ENCODE data around the gene SRCIN1. TPM values are rescaled to one million over a fixed set of nuclear protein-coding genes. Genes with fewer than 3 reads are reported as not detected.
"Not testable (repeated sequence)": the region's sequence is repeated elsewhere in the genome, so short reads cannot be mapped to it uniquely, and the experiment has no call there.

Gene SRCIN1, protein sequence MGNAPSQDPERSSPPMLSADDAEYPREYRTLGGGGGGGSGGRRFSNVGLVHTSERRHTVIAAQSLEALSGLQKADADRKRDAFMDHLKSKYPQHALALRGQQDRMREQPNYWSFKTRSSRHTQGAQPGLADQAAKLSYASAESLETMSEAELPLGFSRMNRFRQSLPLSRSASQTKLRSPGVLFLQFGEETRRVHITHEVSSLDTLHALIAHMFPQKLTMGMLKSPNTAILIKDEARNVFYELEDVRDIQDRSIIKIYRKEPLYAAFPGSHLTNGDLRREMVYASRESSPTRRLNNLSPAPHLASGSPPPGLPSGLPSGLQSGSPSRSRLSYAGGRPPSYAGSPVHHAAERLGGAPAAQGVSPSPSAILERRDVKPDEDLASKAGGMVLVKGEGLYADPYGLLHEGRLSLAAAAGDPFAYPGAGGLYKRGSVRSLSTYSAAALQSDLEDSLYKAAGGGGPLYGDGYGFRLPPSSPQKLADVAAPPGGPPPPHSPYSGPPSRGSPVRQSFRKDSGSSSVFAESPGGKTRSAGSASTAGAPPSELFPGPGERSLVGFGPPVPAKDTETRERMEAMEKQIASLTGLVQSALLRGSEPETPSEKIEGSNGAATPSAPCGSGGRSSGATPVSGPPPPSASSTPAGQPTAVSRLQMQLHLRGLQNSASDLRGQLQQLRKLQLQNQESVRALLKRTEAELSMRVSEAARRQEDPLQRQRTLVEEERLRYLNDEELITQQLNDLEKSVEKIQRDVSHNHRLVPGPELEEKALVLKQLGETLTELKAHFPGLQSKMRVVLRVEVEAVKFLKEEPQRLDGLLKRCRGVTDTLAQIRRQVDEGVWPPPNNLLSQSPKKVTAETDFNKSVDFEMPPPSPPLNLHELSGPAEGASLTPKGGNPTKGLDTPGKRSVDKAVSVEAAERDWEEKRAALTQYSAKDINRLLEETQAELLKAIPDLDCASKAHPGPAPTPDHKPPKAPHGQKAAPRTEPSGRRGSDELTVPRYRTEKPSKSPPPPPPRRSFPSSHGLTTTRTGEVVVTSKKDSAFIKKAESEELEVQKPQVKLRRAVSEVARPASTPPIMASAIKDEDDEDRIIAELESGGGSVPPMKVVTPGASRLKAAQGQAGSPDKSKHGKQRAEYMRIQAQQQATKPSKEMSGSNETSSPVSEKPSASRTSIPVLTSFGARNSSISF
- total RNA-seq: 6.6 TPM
- long read RNA-seq, partial matches to known transcripts: 0 of 2 reads
- long read RNA-seq, other reads (novel, unspliced or antisense): 2 of 2 reads

DNA sequence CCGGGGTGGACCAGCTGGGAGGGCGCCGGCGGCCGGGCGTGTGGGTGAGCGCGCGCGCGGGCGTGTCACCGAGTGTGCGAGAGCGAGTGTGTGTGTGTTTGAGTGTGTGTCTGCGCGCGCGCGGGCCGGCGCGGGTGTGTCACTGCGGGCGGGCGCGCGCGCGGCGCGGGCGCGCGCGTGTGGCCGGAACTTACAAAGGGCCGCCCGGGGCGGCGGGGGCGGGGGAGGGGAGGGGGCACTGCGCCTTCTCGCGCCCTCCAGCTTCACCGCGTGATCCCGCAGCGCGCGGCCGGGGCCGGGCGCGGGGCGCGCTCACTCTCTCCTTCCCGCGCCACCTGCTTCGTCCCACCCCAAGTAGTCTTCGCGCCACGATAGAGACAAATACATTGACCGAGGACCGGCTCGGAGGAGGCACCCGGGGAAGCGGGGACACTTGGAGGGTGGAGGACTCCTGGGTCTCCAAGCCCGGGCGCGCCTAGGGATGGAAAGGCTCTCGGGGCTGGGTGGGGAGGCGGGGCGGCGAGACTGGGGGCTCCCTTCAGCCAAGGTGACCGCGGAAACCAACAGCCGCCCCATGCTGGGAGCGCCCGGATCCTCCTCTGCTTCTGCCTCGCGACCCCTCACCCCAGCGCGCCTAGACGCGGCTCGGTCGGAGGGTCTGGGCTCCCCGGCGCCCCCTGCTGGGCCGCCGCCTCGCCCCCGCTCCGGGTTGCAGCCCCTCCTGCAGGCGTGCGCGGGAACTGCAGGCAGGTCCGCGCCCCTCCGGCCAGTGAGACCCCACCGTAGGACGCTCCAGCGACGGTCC, at the start of gene SRCIN1:
Gene SRCIN1 (minus strand): TSS at position 112 of the 805 bp plus-strand sequence. CDS start 247 bp downstream, outside the sequence.
- intact Hi-C loops (cut with DNase I): no loop called here
- Histone ChIP-seq H3K9me3 (no peaks in the 10 kb centered on the region), H3K27me3 (ENCODE audit: low read depth) (peaks cover 74% of the 10 kb centered on the region), H3K27ac (no peak within 1 kb of the TSS), H3K4me3 (peak within 1 kb of the TSS; percentile 58), H3K36me3 (no peaks in the 10 kb centered on the region), H3K4me1 (peaks cover 9% of the 10 kb centered on the region)
- DNase-seq (peak; percentile 71), ATAC-seq (peak; percentile 54 to 79)
- TF ChIP-seq, protein P1, sequence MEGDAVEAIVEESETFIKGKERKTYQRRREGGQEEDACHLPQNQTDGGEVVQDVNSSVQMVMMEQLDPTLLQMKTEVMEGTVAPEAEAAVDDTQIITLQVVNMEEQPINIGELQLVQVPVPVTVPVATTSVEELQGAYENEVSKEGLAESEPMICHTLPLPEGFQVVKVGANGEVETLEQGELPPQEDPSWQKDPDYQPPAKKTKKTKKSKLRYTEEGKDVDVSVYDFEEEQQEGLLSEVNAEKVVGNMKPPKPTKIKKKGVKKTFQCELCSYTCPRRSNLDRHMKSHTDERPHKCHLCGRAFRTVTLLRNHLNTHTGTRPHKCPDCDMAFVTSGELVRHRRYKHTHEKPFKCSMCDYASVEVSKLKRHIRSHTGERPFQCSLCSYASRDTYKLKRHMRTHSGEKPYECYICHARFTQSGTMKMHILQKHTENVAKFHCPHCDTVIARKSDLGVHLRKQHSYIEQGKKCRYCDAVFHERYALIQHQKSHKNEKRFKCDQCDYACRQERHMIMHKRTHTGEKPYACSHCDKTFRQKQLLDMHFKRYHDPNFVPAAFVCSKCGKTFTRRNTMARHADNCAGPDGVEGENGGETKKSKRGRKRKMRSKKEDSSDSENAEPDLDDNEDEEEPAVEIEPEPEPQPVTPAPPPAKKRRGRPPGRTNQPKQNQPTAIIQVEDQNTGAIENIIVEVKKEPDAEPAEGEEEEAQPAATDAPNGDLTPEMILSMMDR (IDR thresholded peaks at IDR 0.05): peak; percentile 87

DNA sequence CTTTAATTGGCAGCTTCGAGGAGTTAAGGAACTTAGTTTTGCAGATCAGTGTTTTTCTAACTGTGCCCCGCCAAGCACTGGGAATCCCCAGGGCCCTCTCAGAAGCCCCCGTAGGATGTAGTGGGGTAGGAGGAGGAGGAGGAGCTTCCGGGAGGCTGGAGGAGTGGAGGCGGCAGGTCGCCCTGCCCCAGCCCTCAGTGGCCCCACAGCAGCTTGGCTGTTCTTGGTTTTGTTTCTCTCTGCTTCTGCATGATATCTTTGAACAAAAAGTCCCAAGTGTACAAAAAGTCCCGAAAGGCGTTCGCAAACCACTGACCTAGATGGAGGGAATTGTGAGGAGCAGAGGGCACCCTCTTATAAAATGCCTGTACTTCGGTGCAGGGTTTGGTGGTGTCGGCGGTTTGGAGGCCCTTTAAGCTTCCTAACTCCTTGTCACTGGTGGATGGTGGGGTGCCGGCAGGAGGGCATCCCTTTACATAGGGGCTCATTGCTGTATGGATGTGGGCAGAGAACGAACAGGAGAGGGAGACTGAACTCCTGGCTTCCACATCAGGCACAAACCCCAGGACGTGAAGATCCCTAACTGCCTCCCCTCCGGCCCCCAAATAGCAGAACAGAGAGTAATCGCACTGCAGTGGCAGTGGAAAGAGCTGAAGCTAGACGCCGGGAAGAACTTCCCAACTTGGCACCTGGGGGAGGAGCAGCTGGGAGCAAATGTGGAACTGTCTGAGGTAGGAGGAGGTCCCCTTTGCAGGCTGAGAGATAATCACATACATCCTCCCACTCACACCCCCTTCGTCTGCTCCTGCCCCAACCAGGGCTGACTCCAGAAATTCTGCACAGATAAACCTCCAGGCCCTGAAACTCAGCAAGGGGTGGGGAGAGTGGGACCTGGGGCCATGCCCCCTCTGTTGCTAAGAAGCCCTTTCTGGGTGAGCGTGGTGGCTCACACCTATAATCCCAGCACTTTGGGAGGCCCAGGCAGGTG, 49.0 kb upstream of the SRCIN1 start:
- TF ChIP-seq, protein P1 (IDR thresholded peaks at IDR 0.05): no peak
- Histone ChIP-seq H3K27me3 (ENCODE audit: low read depth) (peaks cover 36% of the 10 kb centered on the region), H3K9me3 (no peaks in the 10 kb centered on the region), H3K4me1 (peaks cover 7% of the 10 kb centered on the region), H3K27ac (no peak overlapping the region), H3K4me3 (no peak overlapping the region), H3K36me3 (no peaks in the 10 kb centered on the region)
- ATAC-seq: no peak
- intact Hi-C loops (cut with DNase I): no loop called here
- DNase-seq: no peak

DNA sequence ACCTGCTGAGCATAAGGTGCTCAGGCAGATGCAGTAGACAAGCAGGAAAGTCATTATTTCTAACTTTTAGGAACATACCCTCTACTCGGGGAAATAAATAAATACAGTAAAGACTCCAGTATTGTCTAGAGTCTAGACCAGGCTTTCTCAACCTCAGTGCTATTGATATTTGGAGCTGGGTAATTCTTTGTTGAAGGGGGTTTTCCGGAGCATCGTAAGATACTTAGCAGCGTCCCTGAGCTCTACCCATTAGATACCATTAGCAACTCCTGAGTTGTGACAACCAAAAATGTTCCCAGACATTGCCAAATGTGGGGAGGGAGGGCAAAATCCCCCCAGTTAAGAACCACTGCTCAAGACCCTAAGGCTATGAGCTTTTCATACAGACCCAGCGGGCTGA, 47.9 kb upstream of the SRCIN1 start:
- H3K27me3 ChIP-seq (ENCODE audit: low read depth): peaks cover 36% of the 10 kb centered on the region
- H3K4me1 ChIP-seq: peaks cover 2% of the 10 kb centered on the region
- intact Hi-C loops (cut with DNase I): no loop called here
- ATAC-seq: no peak
- TF ChIP-seq, protein P1 (IDR thresholded peaks at IDR 0.05): no peak
- H3K9me3 ChIP-seq: no peaks in the 10 kb centered on the region
- no peaks in the 10 kb centered on the region for H3K36me3 ChIP-seq
- no peak overlapping the region for H3K4me3 ChIP-seq
- DNase-seq: no peak
- no peak overlapping the region for H3K27ac ChIP-seq

DNA sequence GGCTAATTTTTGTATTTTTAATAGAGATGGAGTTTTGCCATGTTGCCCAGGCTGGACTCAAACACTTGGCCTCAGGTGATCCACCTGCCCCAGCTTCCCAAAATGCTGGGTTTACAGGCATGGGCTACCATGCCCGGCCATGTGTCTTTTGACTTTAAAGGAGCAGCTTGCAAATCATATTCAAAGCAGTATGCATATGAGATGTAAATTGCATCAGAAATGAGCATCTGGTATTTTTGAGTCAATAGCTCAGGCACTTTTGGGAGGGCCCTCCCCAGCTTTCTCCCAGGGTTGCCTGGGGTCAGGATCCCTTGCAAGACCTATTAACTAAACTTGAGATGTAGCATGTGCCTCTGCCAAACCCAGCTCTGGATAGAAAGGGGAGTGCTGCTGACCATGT, 47.5 kb upstream of the SRCIN1 start:
- intact Hi-C loops (cut with DNase I): no loop called here
- no peak for DNase-seq
- ATAC-seq: no peak
- H3K27me3 ChIP-seq (ENCODE audit: low read depth): peaks cover 36% of the 10 kb centered on the region
- TF ChIP-seq, protein P1 (IDR thresholded peaks at IDR 0.05): no peak
- no peaks in the 10 kb centered on the region for H3K36me3 ChIP-seq
- H3K4me3 ChIP-seq: no peak overlapping the region
- no peak overlapping the region for H3K27ac ChIP-seq
- no peaks in the 10 kb centered on the region for H3K9me3 ChIP-seq
- H3K4me1 ChIP-seq: no peaks in the 10 kb centered on the region

DNA sequence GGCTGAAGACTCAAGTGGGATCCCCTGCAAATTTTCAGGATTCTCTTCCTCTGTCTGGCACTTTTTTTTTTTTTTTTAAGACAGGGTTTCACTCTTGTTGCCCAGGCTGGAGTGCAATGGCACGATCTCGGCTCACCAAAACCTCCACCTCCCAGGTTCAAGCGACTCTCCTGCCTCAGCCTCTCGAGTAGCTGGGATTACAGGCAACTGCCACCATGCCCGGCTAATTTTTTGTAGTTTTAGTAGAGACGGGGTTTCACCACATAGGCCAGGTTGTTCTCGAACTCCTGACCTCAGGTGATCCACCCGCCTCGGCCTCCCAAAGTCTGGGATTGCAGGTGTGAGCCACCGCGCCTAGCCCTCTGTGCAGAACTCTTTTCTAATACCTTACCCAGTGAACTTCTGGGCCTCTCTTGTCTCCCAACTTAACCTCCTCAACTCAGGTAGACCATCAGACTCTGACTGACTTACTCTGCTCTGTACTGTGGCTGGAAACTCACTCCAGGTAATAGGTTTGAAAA, 45.0 kb upstream of the SRCIN1 start:
- H3K9me3 ChIP-seq; H3K36me3 ChIP-seq; intact Hi-C loops (cut with DNase I); H3K4me3 ChIP-seq; H3K4me1 ChIP-seq; DNase-seq; ATAC-seq; H3K27ac ChIP-seq: not testable (repeated sequence)
- H3K27me3 ChIP-seq (ENCODE audit: low read depth): peaks cover 24% of the 10 kb centered on the region
